Body of pancreas (tissue), 4 donors: ENCODE measurements around the gene SYTL1. TPM values are rescaled to one million over a fixed set of nuclear protein-coding genes. Genes with fewer than 3 reads are reported as not detected.

Experiments
- ATAC-seq: fragments of 150-250 bp; one replicate; pipeline ENCODE4 v1.9.1; 2016
- DNase-seq, 4 donors: peaks; one replicate each; pipeline ENCODE4 v3.0.0-alpha.2; 2019
- H3K27ac ChIP-seq, 4 donors: fragments of 200-600 bp; sonication (generic); 1 replicate in 3 of 4; 2 replicates in 1 of 4; pipeline versions ENCODE4 v1.5.1 to v1.6.1; 2016 to 2019; ENCODE audit warnings: mild to moderate bottlenecking in 1 of 4, mixed read lengths in 1 of 4, moderate library complexity in 1 of 4
- H3K27me3 ChIP-seq, 2 donors: fragments of 200-600 bp; sonication (generic); one replicate each; pipeline ENCODE4 v1.6.0; 2016; ENCODE audit warnings: mild to moderate bottlenecking in 1 of 2
- H3K36me3 ChIP-seq, 2 donors: fragments of 200-600 bp; sonication (generic); replicated peaks in 1 of 2; 2 replicates each; pipeline ENCODE4 v1.5.1; 2016; ENCODE audit warnings: low read depth in 2 of 2; ENCODE audit not compliant: insufficient read depth in 1 of 2
- H3K4me1 ChIP-seq: fragments of 200-600 bp; sonication (generic); one replicate; pipeline ENCODE4 v1.6.0; 2016
- H3K4me3 ChIP-seq, 2 donors: fragments of 200-600 bp; sonication (generic); 1 replicate in 1 of 2; 2 replicates in 1 of 2; pipeline ENCODE4 v1.5.1; 2016 to 2019
- H3K9me3 ChIP-seq, 3 donors: fragments of 200-600 bp; sonication (generic); 1 replicate in 2 of 3; 2 replicates in 1 of 3; pipeline ENCODE4 v1.5.1; 2016
- POLR2A ChIP-seq, 3 donors: fragments of 450-650 bp; IDR thresholded peaks; one replicate each; pipeline ENCODE4 v1.6.1; 2016; ENCODE audit warnings: antibody characterized with exemption in 3 of 3, mild to moderate bottlenecking in 2 of 3
- WGBS, 2 donors: methylation state at CpG; one replicate each; pipeline ENCODE4 v1.1.5; 2017; 5-methylcytosine and 5-hydroxymethylcytosine counted together
- intact Hi-C: fragments of 100-400 bp; cut with DNase I; formaldehyde crosslinking; loops from one replicate; pipeline ENCODE4 v1.15.1; 2023
- total RNA-seq, 2 donors: library from RNA; depleted of rRNA; stranded (reverse); fragments of >200 nt; gene quantifications; one replicate each; pipeline ENCODE4 v1.1.0, GENCODE V29; 2016
- TF ChIP-seq, protein P1 (sequence below), 7 experiments: fragments of 450-650 bp in 4 of 7; fragments of 200-600 bp in 3 of 7; sonication (generic) in 3 of 7; IDR thresholded peaks; one replicate each; pipeline ENCODE4 v1.5.1; 2016 to 2019; ENCODE audit warnings: antibody characterized with exemption in 7 of 7

The SYTL1 gene
- total RNA-seq, 2 donors from 2014 or later = 107 to 129 TPM

DNA sequence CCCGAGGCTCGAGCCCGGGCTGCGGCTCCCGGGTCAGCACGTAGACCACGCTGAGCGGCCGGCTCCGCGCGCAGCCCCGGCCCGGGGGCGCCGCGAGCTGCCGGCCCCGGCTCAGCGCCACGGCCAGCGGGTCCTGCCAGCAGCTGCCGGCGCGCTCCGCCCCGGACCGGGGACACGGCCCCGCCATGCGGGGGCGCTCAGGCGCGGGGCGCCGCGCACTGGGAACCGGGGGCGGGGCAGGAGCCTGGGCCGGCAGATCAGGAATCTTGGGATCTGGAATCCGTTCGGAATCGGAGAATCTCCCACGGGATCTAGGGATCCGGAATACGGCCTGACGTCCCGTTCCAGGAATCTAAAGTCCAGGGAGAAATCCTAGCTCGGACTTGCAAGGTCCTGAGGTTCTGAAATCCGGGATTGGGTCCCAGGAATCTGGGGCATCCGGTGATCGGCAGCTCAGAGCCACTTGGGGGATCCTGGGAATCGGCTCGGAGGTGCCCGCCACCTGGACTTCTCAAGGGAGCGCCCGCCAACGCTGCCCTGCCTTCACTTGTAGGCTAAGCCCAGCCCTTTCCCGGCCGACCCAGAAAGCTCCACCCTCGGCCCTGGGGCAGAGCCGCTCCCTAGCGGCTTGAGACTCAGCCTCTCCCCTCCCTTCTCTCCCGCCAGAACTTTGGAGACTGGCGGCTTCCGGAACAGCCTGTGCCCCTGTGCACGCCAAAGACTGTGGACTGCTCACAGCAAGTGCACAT lies 24.8 kb downstream of the SYTL1 start, which contains the start of gene MAP3K6:
TSS of gene MAP3K6 (minus strand) at position 551 of the 749 bp plus-strand sequence. CDS start at position 187, 364 bp downstream.
- no peaks in the 10 kb centered on the region for H3K36me3 ChIP-seq
- ATAC-seq = peak; percentile 81
- WGBS, 2 donors = 0% methylated on average over 3 to 67 of the region's 67 CpGs
- no peaks in the 10 kb centered on the region for H3K9me3 ChIP-seq
- intact Hi-C loops = no loop called here
- TF ChIP-seq, protein P1, sequence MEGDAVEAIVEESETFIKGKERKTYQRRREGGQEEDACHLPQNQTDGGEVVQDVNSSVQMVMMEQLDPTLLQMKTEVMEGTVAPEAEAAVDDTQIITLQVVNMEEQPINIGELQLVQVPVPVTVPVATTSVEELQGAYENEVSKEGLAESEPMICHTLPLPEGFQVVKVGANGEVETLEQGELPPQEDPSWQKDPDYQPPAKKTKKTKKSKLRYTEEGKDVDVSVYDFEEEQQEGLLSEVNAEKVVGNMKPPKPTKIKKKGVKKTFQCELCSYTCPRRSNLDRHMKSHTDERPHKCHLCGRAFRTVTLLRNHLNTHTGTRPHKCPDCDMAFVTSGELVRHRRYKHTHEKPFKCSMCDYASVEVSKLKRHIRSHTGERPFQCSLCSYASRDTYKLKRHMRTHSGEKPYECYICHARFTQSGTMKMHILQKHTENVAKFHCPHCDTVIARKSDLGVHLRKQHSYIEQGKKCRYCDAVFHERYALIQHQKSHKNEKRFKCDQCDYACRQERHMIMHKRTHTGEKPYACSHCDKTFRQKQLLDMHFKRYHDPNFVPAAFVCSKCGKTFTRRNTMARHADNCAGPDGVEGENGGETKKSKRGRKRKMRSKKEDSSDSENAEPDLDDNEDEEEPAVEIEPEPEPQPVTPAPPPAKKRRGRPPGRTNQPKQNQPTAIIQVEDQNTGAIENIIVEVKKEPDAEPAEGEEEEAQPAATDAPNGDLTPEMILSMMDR (IDR thresholded peaks at IDR 0.05) = peak in 5 of 7 experiments; percentile 9 to 63 (median 33)
- peak; percentile 67 to 80 (median 77) for TF ChIP-seq POLR2A (IDR thresholded peaks at IDR 0.05)
- peaks cover 24% of the 10 kb centered on the region for H3K4me1 ChIP-seq
- no peaks in the 10 kb centered on the region for H3K27me3 ChIP-seq
- peak; percentile 83 to 91 (median 88) for DNase-seq
- H3K4me3 ChIP-seq = peak within 1 kb of the TSS; percentile 16 to 18
- peak within 1 kb of the TSS; percentile 57 to 90 (median 78) for H3K27ac ChIP-seq

DNA sequence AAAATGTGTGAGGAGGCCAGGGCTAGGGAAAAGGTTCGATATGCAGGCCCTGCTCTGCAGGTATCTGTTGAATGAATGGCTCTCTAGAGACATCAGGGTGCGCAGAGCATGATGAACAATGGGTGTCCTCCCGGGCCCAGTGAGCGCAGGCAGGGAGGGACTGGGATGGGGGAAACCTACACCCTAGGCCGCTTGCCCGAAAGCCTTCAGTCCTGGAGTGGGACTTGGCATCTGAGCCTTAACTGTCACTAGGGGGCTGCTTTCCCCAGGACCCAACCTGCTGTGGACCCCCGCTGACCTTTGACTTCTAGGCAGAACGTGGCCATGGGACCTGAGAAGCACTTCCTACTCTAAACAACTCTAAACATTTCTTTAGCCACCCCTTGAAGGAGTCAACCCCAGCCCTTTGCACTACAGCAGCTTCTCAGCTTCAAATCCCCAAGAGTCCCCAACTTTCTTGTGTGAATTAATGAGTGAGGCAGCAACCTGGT lies 25.4 kb downstream of the SYTL1 start:
- H3K36me3 ChIP-seq = no peaks in the 10 kb centered on the region
- no peak for ATAC-seq

DNA sequence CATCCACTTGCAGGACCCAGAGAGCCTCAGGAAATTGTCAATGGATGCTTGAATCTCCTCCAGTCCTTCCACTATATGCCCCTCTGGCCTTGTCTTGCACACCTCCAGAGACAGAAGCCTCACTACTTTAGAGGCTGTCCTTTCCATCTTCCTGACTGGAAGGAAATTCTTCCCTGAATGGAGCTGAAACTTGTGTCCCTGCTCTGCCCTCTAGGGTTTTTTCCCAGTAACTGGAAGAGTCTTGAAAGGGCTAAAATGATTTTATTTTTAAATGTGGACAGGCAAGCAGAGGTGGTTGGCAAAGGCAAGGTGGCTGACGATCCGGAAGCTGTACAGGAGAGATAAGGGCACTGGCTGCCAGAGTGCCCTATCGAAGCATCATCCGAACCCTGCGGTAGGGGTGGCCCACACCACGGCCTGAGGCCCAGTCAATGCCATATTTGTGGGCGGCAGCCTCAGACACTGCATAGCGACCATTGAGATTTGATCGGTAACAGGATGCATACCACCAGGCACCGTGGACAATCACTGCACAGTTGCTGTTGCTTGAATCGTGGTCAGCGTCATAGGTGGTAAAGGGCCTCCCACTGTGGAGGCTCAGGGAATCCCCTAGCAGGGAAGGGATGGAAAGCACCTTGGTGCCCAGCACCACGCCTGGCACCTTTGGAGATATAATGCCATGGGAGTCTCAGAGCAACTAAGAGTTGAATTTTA lies 27.2 kb downstream of the SYTL1 start:
- no peak for ATAC-seq
- WGBS, 2 donors = 49 to 83% methylated on average over 10 to 13 of the region's 13 CpGs
- Histone ChIP-seq H3K9me3 (no peaks in the 10 kb centered on the region), H3K36me3 (no peaks in the 10 kb centered on the region), H3K4me1 (peaks cover 24% of the 10 kb centered on the region), H3K27ac (no peak overlapping the region), H3K4me3 (no peak overlapping the region), H3K27me3 (no peaks in the 10 kb centered on the region)
- DNase-seq = no peak
- TF ChIP-seq POLR2A (IDR thresholded peaks at IDR 0.05) = no peak
- TF ChIP-seq, protein P1 (IDR thresholded peaks at IDR 0.05) = peak in 1 of 7 experiments; percentile 9
- intact Hi-C loops = no loop called here

More for the DNA sequence above, 25.4 kb downstream of the SYTL1 start:
- WGBS, 2 donors = 14 to 38% methylated on average over 1 to 8 of the region's 8 CpGs
- TF ChIP-seq POLR2A (IDR thresholded peaks at IDR 0.05) = no peak
- TF ChIP-seq, protein P1 (IDR thresholded peaks at IDR 0.05) = no peak
- H3K4me1 ChIP-seq = peaks cover 24% of the 10 kb centered on the region
- peak overlapping the region; percentile 57 to 90 (median 78) for H3K27ac ChIP-seq
- H3K4me3 ChIP-seq = no peak overlapping the region
- H3K9me3 ChIP-seq = no peaks in the 10 kb centered on the region
- no peak for DNase-seq
- intact Hi-C loops = no loop called here
- no peaks in the 10 kb centered on the region for H3K27me3 ChIP-seq

DNA sequence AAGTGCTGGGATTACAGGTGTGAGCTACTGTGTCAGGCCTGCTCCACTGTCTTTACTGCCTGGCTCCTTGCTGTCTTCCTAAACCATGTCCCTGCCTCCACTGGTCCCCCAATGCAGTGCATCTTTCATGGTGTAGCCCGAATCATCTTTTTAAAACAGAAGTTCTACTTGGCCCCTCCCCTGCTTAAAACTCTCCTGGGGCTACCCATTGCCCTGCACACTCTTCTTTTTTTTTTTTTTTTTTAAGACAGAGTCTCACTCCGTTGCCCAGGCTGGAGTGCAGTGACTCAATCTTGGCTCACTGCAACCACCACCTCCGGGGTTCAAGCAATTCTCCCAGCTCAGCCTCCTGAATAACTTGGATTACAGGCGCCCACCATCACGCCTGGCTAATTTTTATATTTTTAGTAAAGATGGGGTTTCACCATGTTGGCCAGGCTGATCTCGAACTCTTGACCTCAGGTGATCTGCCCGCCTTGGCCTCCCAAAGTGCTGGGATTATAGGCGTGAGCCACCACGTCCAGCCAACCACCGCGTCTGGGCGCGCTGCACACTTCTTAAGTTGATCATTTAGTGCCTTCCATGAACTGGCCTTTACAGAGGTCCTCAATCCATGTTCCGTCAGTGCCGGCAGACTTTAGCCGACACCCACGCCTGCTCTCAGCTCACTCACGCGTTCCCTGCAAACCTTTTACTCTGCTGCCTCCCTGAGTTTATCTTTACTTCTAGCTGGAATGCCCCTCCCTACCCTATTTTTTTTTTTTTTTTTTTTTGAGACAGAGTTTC lies 30.4 kb downstream of the SYTL1 start:
- H3K4me3 ChIP-seq = no peak overlapping the region
- ATAC-seq = no peak
- no peaks in the 10 kb centered on the region for H3K9me3 ChIP-seq
- DNase-seq = no peak
- 89 to 91% methylated on average over 19 of the region's 19 CpGs for WGBS, 2 donors
- intact Hi-C loops = no loop called here
- no peak overlapping the region for H3K27ac ChIP-seq
- no peaks in the 10 kb centered on the region for H3K36me3 ChIP-seq
- TF ChIP-seq, protein P1 (IDR thresholded peaks at IDR 0.05) = no peak
- TF ChIP-seq POLR2A (IDR thresholded peaks at IDR 0.05) = no peak
- H3K27me3 ChIP-seq = no peaks in the 10 kb centered on the region
- peaks cover 9% of the 10 kb centered on the region for H3K4me1 ChIP-seq
